Hepatocyte (in vitro differentiated cells): Measurements from ENCODE around the gene TSPAN3. TPM values are rescaled to one million over a fixed set of nuclear protein-coding genes. Genes with fewer than 3 reads are reported as not detected.
A peak's percentile ranks its signal among the peaks of the same experiment; 100 is the strongest.

Experiments
- DNase-seq: peaks from one replicate; pipeline ENCODE4 v3.0.0-alpha.2; 2016; ENCODE audit warnings: low spot score
- H2AFZ ChIP-seq: fragments of 200-600 bp; sonication (generic); 2 replicates; pipeline ENCODE4 v1.6.0; 2016; ENCODE audit warnings: antibody characterized with exemption, mild to moderate bottlenecking
- H3K27ac ChIP-seq: fragments of 200-600 bp; sonication (generic); 2 replicates; pipeline ENCODE4 v1.5.1; 2016; ENCODE audit warnings: mild to moderate bottlenecking
- H3K27me3 ChIP-seq: fragments of 200-600 bp; sonication (generic); 2 replicates; pipeline ENCODE4 v1.6.1; 2016
- H3K36me3 ChIP-seq: fragments of 200-600 bp; sonication (generic); replicated peaks from 2 replicates; pipeline ENCODE4 v1.5.1; 2016; ENCODE audit warnings: low read depth; ENCODE audit not compliant: insufficient read depth
- H3K4me1 ChIP-seq: fragments of 200-600 bp; sonication (generic); 2 replicates; pipeline ENCODE4 v1.5.1; 2016; ENCODE audit warnings: mild to moderate bottlenecking, moderate library complexity; ENCODE audit not compliant: insufficient read depth
- H3K4me2 ChIP-seq: fragments of 200-600 bp; sonication (generic); 2 replicates; pipeline ENCODE4 v1.6.0; 2016
- H3K4me3 ChIP-seq: fragments of 200-600 bp; sonication (generic); 2 replicates; pipeline ENCODE4 v1.5.1; 2016; ENCODE audit warnings: mild to moderate bottlenecking
- H3K79me2 ChIP-seq: fragments of 200-600 bp; sonication (generic); 2 replicates; pipeline ENCODE4 v1.6.0; 2017; ENCODE audit warnings: mild to moderate bottlenecking
- H3K9me2 ChIP-seq: fragments of 200-600 bp; sonication (generic); replicated peaks from 2 replicates; pipeline ENCODE4 v1.6.0; 2017; ENCODE audit warnings: mild to moderate bottlenecking; ENCODE audit not compliant: insufficient read depth
- H3K9me3 ChIP-seq: fragments of 200-600 bp; sonication (generic); 2 replicates; pipeline ENCODE4 v1.5.1; 2016; ENCODE audit warnings: low read depth, mild to moderate bottlenecking
- H4K20me1 ChIP-seq: fragments of 200-600 bp; sonication (generic); 2 replicates; pipeline ENCODE4 v1.6.0; 2016; ENCODE audit warnings: mild to moderate bottlenecking; ENCODE audit not compliant: insufficient read depth, poor library complexity, severe bottlenecking
- EZH2 ChIP-seq: fragments of 200-600 bp; sonication (generic); IDR thresholded peaks from 2 replicates; pipeline ENCODE4 v1.6.1; 2016; ENCODE audit warnings: antibody characterized with exemption, mild to moderate bottlenecking, borderline replicate concordance
- EZH2phosphoT487 ChIP-seq: fragments of 200-600 bp; sonication (generic); IDR thresholded peaks from one replicate; pipeline ENCODE4 v1.6.1; 2018; ENCODE audit warnings: antibody characterized with exemption, mild to moderate bottlenecking, low read depth, moderate library complexity; ENCODE audit not compliant: unreplicated experiment, severe bottlenecking
- WGBS: methylation state at CpG from one replicate; pipeline ENCODE4 v1.1.6; 2016; ENCODE audit warnings: low lambda C conversion rate; ENCODE audit errors: missing lambda C conversion rate; 5-methylcytosine and 5-hydroxymethylcytosine counted together
- polyA plus RNA-seq: library from polyadenylated mRNA; unstranded; fragments of >200 nt; fragmentation: Nextera tagmentation; extraction: Ambion mirVana; gene quantifications from 2 replicates; pipeline ENCODE4 v1.2.1, GENCODE V29; 2016
- total RNA-seq: library from RNA; depleted of rRNA; stranded (reverse); fragments of >200 nt; gene quantifications from 2 replicates; pipeline ENCODE4 v1.2.3, GENCODE V29; 2014
- TF ChIP-seq, protein P1 (sequence below): fragments of 200-600 bp; sonication (generic); IDR thresholded peaks from 2 replicates; pipeline ENCODE4 v1.5.1; 2016; ENCODE audit warnings: antibody characterized with exemption, mild to moderate bottlenecking; ENCODE audit not compliant: poor library complexity

The TSPAN3 gene
- total and polyA plus RNA-seq, 2 experiments from 2014 or later = 514 to 540 TPM

DNA sequence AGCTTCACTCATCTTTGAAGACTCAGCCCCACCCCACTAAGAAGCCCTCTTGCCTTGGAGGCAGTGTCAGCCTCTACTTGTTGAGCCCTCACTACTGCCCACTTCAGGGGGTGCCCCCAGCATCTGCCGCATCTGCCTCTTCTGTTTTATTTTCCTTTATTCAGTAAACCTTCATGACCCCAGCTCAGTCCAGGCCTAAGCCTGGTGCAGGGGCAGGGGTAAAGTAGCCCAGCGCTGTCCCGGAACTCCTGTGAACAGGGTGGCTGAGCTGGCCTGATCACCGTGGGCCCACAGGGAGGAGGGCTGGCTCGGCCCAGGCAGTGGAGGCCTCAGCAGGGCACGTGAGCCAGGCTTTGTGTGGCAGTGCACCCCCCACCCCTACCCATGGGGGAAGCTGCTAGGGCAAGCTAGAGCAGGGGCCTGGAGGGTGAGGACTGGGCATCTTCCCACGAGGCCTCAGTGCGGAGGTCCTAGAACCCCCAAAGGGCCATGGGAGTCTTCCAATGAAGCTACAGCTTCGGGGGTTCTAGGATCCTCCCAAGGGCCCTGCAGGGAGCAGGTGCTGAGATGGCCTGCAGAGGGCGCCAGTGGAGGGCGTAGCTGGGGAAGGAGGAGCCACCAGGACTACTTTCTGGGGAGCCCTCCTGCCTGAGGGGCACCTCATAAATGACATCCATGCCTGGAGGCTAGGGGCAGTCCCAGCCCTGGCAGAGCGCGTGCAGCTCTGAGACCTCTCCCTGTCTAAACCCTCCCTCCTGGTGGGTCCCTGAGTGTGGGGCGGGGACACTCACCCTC lies 36.0 kb downstream of the TSPAN3 start:
- Histone ChIP-seq H2AFZ (no peak overlapping the region), H3K4me1 (peaks cover 3% of the 10 kb centered on the region), H3K27me3 (no peaks in the 10 kb centered on the region), H3K9me2 (no peaks in the 10 kb centered on the region), H3K4me2 (no peak overlapping the region), H3K9me3 (no peaks in the 10 kb centered on the region), H3K36me3 (no peaks in the 10 kb centered on the region), H3K27ac (no peak overlapping the region), H4K20me1 (no peaks in the 10 kb centered on the region), H3K4me3 (no peak overlapping the region), H3K79me2 (no peaks in the 10 kb centered on the region)
- WGBS = 73% methylated on average over 14 of the region's 14 CpGs
- DNase-seq = peak; percentile 46
- TF ChIP-seq EZH2 = no peak
- TF ChIP-seq, protein P1, sequence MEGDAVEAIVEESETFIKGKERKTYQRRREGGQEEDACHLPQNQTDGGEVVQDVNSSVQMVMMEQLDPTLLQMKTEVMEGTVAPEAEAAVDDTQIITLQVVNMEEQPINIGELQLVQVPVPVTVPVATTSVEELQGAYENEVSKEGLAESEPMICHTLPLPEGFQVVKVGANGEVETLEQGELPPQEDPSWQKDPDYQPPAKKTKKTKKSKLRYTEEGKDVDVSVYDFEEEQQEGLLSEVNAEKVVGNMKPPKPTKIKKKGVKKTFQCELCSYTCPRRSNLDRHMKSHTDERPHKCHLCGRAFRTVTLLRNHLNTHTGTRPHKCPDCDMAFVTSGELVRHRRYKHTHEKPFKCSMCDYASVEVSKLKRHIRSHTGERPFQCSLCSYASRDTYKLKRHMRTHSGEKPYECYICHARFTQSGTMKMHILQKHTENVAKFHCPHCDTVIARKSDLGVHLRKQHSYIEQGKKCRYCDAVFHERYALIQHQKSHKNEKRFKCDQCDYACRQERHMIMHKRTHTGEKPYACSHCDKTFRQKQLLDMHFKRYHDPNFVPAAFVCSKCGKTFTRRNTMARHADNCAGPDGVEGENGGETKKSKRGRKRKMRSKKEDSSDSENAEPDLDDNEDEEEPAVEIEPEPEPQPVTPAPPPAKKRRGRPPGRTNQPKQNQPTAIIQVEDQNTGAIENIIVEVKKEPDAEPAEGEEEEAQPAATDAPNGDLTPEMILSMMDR = peak; percentile 55

DNA sequence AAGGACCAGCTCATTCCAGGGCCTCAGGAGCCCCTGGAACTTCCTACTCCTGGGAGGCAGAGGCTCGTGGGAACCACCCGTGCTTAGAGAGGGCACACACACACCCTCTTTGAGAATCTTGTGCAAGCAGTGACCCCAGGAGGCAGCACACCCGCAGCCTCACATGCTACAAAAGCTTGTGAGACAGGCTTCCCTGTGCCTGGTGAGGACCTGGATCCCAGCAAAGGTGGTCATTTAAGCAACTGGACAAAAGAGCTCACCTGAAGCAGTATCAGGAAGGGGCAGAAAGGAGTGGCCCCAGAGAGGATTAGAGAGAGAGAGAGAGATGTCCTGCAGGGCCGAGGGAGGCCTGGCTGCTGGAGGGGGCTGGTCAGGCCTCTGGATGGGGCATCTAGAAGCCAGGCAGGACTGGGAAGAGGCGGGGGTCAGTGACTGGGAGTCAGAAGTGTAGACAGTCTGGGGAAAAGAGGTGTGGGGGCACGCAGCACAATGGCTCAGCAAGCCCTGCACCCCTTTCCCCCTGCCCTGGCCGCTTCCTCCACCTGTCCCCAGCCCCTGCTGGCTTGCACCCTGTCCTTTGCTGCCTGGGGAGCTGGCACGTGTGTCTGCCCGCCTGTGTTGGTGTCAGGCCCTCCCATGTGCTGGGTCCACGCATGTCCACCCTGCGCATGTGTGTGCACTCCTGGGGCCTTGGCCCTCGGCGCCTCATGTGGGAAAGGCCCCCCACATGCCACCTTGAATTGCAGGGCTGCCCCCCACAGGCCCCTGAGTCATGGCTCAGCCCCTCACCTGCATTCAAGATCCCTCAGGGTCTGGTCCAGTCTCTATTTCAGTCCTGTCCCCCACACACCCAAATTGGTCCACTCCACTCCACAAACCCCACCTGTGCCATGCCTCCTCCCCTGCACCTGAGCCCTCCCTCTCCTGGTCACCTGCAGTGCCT lies 36.9 kb downstream of the TSPAN3 start:
- H3K79me2 ChIP-seq = no peaks in the 10 kb centered on the region
- DNase-seq = peak; percentile 10
- no peak overlapping the region for H2AFZ ChIP-seq
- H3K9me2 ChIP-seq = no peaks in the 10 kb centered on the region
- no peaks in the 10 kb centered on the region for H3K9me3 ChIP-seq
- H4K20me1 ChIP-seq = no peaks in the 10 kb centered on the region
- WGBS = 76% methylated on average over 12 of the region's 13 CpGs
- no peak overlapping the region for H3K4me2 ChIP-seq
- H3K27me3 ChIP-seq = no peaks in the 10 kb centered on the region
- H3K4me3 ChIP-seq = no peak overlapping the region
- H3K4me1 ChIP-seq = peaks cover 3% of the 10 kb centered on the region
- H3K27ac ChIP-seq = no peak overlapping the region
- no peaks in the 10 kb centered on the region for H3K36me3 ChIP-seq
- TF ChIP-seq, protein P1 = no peak
- TF ChIP-seq EZH2phosphoT487 = no peak
- TF ChIP-seq EZH2 = no peak

DNA sequence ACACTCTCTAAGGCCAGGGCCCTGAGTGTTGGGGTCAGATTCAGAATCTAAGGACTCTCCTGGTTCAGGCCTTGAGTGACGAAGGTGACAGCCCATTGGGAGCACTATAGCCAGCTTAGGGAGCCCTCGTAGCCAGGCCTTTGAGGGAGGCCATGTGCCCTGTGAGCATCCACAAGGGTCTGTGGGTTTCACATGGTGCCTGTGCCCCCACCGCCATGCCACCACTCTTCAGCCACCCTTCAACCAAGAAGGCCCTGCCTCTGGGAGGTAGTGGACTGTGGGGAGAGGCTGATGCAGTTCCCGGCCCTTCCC lies 37.5 kb downstream of the TSPAN3 start:
- no peaks in the 10 kb centered on the region for H3K36me3 ChIP-seq
- no peak overlapping the region for H2AFZ ChIP-seq
- H3K27ac ChIP-seq = no peak overlapping the region
- no peaks in the 10 kb centered on the region for H3K79me2 ChIP-seq
- no peaks in the 10 kb centered on the region for H3K27me3 ChIP-seq
- no peak overlapping the region for H3K4me2 ChIP-seq
- peaks cover 3% of the 10 kb centered on the region for H3K4me1 ChIP-seq
- no peak for DNase-seq
- H3K9me3 ChIP-seq = no peaks in the 10 kb centered on the region
- H4K20me1 ChIP-seq = no peaks in the 10 kb centered on the region
- 86% methylated on average over 4 of the region's 4 CpGs for WGBS
- no peaks in the 10 kb centered on the region for H3K9me2 ChIP-seq
- no peak for TF ChIP-seq EZH2
- no peak for TF ChIP-seq EZH2phosphoT487
- TF ChIP-seq, protein P1 = no peak
- H3K4me3 ChIP-seq = no peak overlapping the region
